ENCODE results near the gene C1QTNF4. TPM values are rescaled to one million over a fixed set of nuclear protein-coding genes. Genes with fewer than 3 reads are reported as not detected.

C1QTNF4 gene
- total and polyA plus RNA-seq, 9 of the 15 experiments (the other 6 are each of a cell fraction or from before 2014, with no cell fraction given) = not detected

DNA sequence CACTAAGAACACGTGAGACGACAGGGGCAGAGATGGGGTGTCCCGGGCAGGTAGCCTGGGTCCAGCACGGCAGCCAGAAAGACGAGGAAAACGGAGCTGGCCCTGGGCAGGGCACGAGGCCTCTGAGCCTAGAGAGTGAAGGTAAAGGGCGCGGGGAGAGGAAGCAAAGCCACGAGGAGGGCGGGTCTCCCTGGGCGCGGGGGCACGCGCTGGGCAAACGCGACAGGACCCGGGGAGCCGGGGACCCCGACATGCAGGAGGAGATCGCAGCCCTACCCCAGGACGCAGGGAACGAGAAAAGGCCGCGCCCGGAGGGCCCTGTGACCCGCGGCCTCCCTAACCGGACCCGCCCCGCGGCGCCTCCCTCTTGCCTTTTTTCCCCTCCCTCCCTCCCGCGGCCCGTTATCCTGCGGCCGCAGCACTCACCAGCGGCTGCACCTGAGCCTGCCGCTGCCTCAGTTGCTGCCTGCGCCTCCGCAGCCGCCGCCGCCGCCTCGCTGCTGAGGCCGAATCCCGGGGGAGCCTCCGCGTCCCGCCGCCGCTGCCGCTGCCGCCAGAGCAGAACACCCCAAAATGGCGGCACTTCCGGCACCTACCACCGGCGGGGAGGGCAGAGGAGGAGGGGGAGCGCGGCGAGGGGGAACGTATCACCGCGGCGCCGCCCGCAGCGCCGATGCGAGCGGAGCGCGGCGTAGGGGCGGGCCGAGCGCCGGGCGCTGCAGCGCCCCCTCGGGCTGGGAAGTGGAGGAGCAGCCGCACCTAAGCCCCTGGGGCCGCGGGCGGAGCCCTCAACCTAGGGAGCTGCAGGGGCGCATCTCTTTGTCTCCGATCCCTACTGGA is 41.4 kb downstream of the C1QTNF4 start, which contains the start of gene CELF1 (continued):
- TF ChIP-seq CHD4 (IDR thresholded peaks at IDR 0.05; ENCODE audit: insufficient read depth, insufficient replicate concordance, low read depth, low read length, poor library complexity, severe bottlenecking) (no peak), TAL1 (IDR thresholded peaks at IDR 0.05) (no peak), RBBP5 (IDR thresholded peaks at IDR 0.05; ENCODE audit: borderline replicate concordance, insufficient read depth, low read length, poor library complexity, severe bottlenecking) (peak; percentile 83), RNF2 (IDR thresholded peaks at IDR 0.05) (0 out of 2 replicates have a peak, but pooled peaks have one; percentile 22), RBM39 (optimal IDR thresholded peaks at IDR 0.05; ENCODE audit: low read depth, low read length) (no peak), ZNF696 (CRISPR knock-in tag; conservative IDR thresholded peaks at IDR 0.05) (no peak), HEY1 (CRISPR knock-in tag; IDR thresholded peaks at IDR 0.05; ENCODE audit: borderline replicate concordance) (no peak), FOXK1 (CRISPR knock-in tag; IDR thresholded peaks at IDR 0.05; ENCODE audit: borderline replicate concordance) (peak; percentile 94; the same call in 1 of the 2 replicates), BACH1 (tag; IDR thresholded peaks at IDR 0.05) (no peak), ZKSCAN8 (CRISPR knock-in tag; IDR thresholded peaks at IDR 0.05) (no peak), ZNF263 (CRISPR knock-in tag; IDR thresholded peaks at IDR 0.05; ENCODE audit: borderline replicate concordance) (no peak; the same call in 1 of the 2 replicates), ZNF184 (CRISPR knock-in tag; IDR thresholded peaks at IDR 0.05) (no peak), ZNF134 (CRISPR knock-in tag; conservative IDR thresholded peaks at IDR 0.05) (no peak), BDP1 (IDR thresholded peaks at IDR 0.05; ENCODE audit: insufficient read depth, insufficient read length) (no peak), FIP1L1 (IDR thresholded peaks at IDR 0.05; ENCODE audit: low read depth, low read length, poor library complexity, severe bottlenecking) (peak; percentile 85), ZNF778 (CRISPR knock-in tag; IDR thresholded peaks at IDR 0.05) (no peak)
- TF ChIP-seq, protein P1, sequence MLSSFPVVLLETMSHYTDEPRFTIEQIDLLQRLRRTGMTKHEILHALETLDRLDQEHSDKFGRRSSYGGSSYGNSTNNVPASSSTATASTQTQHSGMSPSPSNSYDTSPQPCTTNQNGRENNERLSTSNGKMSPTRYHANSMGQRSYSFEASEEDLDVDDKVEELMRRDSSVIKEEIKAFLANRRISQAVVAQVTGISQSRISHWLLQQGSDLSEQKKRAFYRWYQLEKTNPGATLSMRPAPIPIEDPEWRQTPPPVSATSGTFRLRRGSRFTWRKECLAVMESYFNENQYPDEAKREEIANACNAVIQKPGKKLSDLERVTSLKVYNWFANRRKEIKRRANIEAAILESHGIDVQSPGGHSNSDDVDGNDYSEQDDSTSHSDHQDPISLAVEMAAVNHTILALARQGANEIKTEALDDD (IDR thresholded peaks at IDR 0.05) = no peak
- TF ChIP-seq, protein P2, sequence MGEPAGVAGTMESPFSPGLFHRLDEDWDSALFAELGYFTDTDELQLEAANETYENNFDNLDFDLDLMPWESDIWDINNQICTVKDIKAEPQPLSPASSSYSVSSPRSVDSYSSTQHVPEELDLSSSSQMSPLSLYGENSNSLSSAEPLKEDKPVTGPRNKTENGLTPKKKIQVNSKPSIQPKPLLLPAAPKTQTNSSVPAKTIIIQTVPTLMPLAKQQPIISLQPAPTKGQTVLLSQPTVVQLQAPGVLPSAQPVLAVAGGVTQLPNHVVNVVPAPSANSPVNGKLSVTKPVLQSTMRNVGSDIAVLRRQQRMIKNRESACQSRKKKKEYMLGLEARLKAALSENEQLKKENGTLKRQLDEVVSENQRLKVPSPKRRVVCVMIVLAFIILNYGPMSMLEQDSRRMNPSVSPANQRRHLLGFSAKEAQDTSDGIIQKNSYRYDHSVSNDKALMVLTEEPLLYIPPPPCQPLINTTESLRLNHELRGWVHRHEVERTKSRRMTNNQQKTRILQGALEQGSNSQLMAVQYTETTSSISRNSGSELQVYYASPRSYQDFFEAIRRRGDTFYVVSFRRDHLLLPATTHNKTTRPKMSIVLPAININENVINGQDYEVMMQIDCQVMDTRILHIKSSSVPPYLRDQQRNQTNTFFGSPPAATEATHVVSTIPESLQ (CRISPR knock-in tag; IDR thresholded peaks at IDR 0.05) = no peak; the same call in 1 of the 2 replicates
- TF ChIP-seq, protein P3, sequence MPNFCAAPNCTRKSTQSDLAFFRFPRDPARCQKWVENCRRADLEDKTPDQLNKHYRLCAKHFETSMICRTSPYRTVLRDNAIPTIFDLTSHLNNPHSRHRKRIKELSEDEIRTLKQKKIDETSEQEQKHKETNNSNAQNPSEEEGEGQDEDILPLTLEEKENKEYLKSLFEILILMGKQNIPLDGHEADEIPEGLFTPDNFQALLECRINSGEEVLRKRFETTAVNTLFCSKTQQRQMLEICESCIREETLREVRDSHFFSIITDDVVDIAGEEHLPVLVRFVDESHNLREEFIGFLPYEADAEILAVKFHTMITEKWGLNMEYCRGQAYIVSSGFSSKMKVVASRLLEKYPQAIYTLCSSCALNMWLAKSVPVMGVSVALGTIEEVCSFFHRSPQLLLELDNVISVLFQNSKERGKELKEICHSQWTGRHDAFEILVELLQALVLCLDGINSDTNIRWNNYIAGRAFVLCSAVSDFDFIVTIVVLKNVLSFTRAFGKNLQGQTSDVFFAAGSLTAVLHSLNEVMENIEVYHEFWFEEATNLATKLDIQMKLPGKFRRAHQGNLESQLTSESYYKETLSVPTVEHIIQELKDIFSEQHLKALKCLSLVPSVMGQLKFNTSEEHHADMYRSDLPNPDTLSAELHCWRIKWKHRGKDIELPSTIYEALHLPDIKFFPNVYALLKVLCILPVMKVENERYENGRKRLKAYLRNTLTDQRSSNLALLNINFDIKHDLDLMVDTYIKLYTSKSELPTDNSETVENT (CRISPR knock-in tag; IDR thresholded peaks at IDR 0.05) = no peak
- TF ChIP-seq, protein P4, sequence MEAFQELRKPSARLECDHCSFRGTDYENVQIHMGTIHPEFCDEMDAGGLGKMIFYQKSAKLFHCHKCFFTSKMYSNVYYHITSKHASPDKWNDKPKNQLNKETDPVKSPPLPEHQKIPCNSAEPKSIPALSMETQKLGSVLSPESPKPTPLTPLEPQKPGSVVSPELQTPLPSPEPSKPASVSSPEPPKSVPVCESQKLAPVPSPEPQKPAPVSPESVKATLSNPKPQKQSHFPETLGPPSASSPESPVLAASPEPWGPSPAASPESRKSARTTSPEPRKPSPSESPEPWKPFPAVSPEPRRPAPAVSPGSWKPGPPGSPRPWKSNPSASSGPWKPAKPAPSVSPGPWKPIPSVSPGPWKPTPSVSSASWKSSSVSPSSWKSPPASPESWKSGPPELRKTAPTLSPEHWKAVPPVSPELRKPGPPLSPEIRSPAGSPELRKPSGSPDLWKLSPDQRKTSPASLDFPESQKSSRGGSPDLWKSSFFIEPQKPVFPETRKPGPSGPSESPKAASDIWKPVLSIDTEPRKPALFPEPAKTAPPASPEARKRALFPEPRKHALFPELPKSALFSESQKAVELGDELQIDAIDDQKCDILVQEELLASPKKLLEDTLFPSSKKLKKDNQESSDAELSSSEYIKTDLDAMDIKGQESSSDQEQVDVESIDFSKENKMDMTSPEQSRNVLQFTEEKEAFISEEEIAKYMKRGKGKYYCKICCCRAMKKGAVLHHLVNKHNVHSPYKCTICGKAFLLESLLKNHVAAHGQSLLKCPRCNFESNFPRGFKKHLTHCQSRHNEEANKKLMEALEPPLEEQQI (IDR thresholded peaks at IDR 0.05) = no peak

Measured in K562 (cell line).